Stimulated activated CD8-positive, alpha-beta memory T cell treated with anti-CD3 and anti-CD28 coated beads, Interleukin-2, amount 100 ng/mL, for 1 hour (primary cell): ENCODE data around the gene GFM1.

Source experiments
- DNase-seq, 2 donors: peaks; one replicate each; pipeline ENCODE4 v3.0.0-alpha.2; 2020; ENCODE audit warnings: low read depth in 2 of 2

GFM1 gene

GRCh38 chr3:158644345-158644908 lies at the start of gene GFM1:
Gene GFM1, plus strand, starts transcription at chr3:158644527. Its CDS starts 108 bp downstream, at chr3:158644635.
- DNase-seq: peak; percentile 65 to 76

DNA sequence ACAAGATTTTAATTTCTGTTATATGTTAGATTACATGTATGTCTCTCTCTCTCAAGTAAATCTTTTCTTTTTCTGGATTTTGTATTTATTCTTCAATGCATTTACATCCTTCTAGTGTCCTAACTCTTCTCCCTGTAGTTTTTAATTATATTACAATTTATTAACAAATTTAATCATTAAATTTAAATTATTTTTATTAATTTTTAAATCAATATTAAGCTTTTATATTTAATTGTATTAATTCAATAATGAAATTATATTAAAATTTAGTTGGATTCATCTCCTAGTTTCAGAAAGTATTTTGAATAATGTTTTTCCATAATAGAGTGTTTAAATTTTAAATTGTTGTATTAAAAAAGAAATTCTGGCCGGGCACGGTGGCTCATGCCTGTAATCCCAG lies 43.5 kb upstream of the GFM1 start:
- DNase-seq: no peak

GRCh38 chr3:158602227-158602626 lies 42.1 kb upstream of the GFM1 start:
- no peak for DNase-seq

GRCh38 chr3:158617982-158618875 lies 26.1 kb upstream of the GFM1 start:
- DNase-seq: no peak

DNA sequence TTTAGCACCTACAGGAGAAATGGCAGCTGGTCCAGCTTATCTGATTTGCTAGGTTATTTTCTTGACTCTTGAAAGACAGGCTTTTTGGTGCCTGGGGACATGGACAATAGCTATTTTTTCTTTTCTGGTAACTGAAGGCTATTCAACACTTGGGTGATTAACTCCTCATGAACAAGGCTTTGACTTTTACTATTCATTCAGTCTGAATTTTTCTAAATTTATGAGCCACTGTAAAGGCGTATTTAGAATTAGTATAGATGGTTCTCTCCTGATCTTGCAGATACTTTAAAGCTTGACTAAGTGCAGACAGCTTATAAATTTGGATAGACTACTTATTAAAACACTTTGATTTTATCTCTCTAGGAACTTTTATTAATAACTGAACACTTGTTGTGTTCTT lies 18.4 kb upstream of the GFM1 start:
- no peak for DNase-seq

- DNase-seq: no peak
These were observed 12.3 kb upstream of the GFM1 start for GRCh38 chr3:158631981-158632380.

DNA sequence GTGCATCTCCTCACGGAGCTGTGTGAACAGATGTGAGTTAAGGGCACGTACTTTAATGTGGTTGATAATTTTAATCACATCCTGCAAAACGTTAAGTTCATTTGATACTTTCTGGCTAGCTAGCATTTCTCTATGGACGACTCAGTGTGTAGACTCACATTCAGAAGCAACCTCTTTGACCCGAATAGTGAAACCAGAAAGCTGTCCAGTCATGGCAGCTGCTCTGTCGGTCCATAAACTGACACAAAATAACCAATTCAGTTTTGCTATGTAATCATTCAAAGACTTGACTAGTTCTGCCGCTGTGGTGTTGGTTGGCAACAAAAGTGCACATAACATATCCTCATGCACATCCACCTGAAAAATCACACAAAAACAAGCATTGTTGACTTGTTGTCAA lies 3.7 kb upstream of the GFM1 start:
- DNase-seq: no peak

- no peak for DNase-seq
These were observed 2.3 kb upstream of the GFM1 start for GRCh38 chr3:158642005-158642404.

DNA sequence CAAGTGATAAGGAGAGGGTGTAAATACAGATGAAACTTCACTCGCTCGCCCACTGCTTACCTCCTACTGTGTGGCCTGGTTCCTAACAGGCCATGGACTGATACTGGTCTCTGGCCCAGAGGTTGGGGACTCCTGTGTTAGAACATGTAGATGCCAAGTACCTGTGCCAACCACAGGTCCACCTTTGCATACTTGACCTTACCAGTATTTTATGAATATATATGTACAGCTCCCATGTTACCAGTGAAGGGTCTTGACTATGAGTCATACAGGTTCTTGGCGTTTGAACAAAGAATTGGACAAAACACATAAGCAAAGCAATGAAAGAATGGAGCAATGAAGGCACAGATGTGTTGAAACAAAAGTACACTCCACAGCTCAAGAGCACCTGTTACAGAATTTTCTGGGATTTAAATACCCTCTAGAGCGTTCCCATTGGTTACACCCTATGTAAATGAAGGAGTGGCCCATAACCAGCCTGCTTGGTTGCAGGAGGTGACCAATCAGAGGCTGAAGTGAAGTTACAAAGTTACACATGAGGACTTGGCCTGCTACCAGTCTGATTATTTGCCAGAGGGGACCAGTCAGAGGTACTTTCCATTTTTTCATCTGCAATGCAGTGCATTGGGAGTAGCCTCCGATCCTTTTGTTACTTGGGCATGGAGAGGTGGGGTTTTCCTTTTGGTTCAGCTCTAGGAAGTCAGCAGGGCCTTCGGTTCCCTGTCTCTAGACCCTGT lies 1.7 kb upstream of the GFM1 start:
- DNase-seq: no peak

- DNase-seq: no peak
These were observed 5.5 kb downstream of the GFM1 start for GRCh38 chr3:158649791-158650190.

DNA sequence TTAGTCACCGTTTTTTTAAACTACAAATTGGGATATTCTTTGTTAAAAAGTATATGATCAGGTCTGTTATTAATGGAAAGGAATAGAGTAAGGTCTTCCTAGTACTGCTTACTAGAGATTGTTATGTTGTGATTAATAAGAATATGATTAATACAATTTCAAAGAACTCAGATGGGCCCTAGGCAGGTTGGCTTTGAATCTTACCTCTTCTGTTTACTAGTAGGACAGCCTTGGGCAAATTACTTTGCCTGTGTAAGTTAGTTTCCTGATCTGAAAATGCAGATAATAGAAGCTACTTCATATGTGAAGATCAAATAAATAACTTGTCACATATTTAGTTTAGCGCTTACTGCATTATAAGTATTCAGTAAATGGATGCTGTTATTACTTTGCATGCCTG lies 6.9 kb downstream of the GFM1 start:
- DNase-seq: no peak

DNA sequence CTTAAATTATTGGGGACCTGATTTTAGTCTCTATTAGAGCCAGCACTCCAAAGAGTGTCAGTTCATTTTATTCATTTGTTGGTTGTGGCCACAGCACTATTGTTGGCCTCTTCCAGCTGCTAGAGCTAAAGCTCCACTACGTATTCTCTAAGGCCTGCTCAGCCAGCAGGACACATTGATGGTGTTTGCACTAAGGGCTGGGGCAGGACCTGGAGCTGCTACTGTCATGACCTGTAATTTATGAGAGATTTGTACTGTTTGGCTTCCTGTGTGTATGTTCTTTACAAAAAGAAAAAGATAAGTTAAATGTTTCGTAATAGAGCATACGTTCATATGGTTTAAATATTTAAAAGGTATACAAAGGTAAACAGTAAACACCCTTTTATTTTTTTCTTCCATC lies 8.1 kb downstream of the GFM1 start:
- no peak for DNase-seq

DNA sequence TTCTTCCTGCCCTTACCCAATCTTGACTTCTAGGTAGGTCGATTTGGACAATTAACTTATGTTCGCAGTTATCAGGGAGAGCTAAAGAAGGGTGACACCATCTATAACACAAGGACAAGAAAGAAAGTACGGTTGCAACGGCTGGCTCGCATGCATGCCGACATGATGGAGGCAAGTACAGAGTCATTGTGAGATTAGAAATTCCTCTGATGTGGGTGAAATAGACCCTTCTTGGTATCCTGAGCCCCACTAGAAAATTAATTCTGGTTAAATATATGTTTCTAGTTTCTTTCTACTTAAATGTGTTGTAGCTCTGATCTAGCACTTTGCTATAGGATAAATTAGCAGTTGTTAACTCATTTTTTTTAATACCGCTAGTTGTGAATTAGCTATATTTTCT lies 14.6 kb downstream of the GFM1 start:
- DNase-seq: no peak

- no peak for DNase-seq
These were observed 15.3 kb downstream of the GFM1 start for GRCh38 chr3:158659454-158660237.

DNA sequence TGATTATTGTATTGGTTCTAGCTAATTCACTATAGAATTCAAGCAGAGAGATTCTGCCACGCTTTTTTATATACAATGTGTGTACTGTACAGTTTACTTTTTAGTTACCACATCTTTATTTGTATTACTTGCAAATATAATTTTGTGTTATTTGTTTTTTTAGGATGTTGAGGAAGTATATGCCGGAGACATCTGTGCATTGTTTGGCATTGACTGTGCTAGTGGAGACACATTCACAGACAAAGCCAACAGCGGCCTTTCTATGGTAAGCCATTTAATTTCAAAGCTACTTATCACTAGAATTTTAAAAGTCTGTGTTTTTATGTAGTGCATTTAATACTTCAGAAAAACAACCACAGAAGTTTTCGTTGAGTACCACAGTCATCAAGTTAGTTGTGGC lies 16.4 kb downstream of the GFM1 start:
- no peak for DNase-seq

- no peak for DNase-seq
These were observed 18.9 kb downstream of the GFM1 start for GRCh38 chr3:158663246-158663645.

GRCh38 chr3:158663832-158664231 lies 19.5 kb downstream of the GFM1 start:
- no peak for DNase-seq

DNA sequence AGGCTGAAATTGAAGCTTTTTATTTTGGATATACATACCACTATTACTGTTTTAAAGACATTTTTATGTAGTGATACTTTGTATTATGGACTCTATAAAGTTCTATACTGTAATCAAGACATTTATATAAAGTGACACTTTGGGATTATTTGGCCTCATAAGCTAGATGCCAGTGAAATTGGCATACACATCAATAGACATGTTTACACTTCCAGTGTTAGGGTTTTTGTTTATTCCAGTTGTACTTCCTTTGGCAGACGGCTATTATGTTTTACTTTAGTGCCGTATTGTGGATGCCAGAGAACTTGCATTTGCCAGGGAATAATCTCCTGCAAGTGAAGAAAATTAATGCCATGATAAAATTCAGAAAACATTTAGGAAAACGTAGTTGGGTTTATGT lies 22.1 kb downstream of the GFM1 start:
- no peak for DNase-seq

DNA sequence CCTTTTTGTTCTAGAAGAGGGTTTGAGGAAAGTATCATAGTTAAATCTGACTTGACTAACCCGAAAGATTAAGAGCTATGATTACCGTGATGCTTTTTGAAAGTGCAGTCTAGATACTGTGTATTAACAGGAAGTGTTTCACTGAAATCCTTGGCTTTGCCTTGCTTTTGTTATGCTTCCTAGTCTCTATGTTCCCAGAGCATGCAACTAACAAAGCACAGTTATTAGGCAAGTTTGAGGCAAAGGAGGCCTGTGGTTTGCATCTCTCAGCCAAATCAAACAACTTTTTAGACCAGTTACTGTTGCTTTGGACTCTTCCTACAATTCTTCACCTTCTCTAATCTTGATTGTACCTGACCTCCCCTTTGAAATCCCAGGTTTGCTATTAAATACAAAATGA lies 24.2 kb downstream of the GFM1 start:
- DNase-seq: no peak

DNA sequence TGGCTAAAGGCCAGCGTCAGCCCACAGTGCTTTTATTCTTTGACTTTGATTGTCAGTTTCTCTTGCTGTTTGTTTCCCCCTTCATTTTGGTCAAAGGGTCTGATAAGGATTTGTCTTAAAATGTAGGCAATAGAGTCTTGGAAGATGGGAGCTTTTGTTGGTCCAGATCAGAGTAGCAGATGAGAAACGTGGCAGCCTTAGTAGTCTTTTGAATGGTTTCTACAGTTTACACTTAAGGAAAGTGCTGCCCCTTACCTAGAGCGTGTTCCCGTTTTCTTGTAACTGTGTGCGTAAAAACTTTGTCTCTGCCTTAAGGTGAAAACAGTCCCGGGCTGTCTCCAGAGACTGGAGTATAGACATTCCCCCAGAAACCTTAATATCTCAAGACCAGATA lies 27.5 kb downstream of the GFM1 start:
- DNase-seq: no peak

DNA sequence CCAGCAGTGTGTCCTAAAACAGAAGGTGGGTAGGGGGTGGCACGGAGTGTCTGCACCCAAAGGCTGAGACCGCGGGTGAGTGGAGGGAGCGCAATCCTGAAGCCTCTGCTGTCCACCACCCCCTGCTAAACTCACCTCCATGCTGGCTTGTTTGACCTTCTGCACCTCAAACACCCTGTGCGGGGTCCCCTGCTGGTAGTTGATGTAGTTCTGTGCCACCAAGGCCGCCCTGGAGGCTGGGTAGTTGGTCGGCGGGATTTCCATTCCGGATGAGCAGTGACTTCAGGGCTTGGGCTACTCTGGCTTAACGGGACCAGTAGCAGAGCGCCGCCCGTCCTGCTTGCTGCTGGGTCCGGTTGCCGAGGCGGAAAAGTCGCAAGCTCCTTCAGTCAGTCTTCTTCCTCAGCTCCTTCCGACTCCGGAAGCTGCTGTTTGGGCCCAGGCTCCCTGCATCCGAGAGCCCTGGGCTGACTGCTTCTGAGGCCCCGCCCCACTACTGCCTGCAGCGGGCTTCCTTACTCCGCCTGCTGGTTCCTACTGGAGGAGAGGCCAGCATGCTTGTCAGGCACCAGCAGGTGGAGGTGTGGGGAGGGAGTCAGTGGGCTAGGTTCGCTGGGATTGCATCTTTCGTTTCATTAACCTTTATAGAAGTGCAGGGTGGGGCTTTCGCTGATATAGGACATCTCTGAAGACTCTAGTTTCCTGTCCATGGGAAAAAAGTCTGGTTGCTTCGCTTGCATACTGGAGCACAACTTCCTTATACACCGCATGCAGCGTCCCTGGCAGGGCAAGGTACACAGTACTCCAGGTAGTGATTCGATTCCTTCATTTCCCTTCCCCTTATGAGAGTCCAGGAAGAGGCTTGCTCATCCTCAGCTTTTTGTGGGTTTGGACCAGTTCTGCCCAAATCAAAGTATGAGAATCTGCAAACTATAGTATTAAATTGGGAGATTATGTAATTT lies 28.2 kb downstream of the GFM1 start, which contains the start of gene LXN:
Gene LXN, minus strand, starts transcription at position 434 of the 962 bp plus-strand sequence. Its CDS starts 170 bp downstream, at position 264.
- DNase-seq: peak; percentile 29 to 50
